ENCODE results near the gene SELENOV. TPM values are rescaled to one million over a fixed set of nuclear protein-coding genes. Genes with fewer than 3 reads are reported as not detected.

Gene SELENOV
- total and polyA plus RNA-seq, 3 donors from 2014 or later, result 2.5 to 19.7 (median 10.8) TPM

GRCh38 chr19:39506944-39507714 is 7.8 kb upstream of the SELENOV start:
- H3K9me3 ChIP-seq, result no peaks in the 10 kb centered on the region
- H3K27me3 ChIP-seq, result no peaks in the 10 kb centered on the region
- H3K36me3 ChIP-seq (ENCODE audit: low read depth, missing control alignments), result no peaks in the 10 kb centered on the region
- DNase-seq, result peak; percentile 81
- TF ChIP-seq POLR2A (IDR thresholded peaks at IDR 0.05), result no peak
- TF ChIP-seq, protein P1, sequence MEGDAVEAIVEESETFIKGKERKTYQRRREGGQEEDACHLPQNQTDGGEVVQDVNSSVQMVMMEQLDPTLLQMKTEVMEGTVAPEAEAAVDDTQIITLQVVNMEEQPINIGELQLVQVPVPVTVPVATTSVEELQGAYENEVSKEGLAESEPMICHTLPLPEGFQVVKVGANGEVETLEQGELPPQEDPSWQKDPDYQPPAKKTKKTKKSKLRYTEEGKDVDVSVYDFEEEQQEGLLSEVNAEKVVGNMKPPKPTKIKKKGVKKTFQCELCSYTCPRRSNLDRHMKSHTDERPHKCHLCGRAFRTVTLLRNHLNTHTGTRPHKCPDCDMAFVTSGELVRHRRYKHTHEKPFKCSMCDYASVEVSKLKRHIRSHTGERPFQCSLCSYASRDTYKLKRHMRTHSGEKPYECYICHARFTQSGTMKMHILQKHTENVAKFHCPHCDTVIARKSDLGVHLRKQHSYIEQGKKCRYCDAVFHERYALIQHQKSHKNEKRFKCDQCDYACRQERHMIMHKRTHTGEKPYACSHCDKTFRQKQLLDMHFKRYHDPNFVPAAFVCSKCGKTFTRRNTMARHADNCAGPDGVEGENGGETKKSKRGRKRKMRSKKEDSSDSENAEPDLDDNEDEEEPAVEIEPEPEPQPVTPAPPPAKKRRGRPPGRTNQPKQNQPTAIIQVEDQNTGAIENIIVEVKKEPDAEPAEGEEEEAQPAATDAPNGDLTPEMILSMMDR (IDR thresholded peaks at IDR 0.05), result peak in 1 of 3 experiments; percentile 11
- no peaks in the 10 kb centered on the region for H3K4me1 ChIP-seq
- H3K27ac ChIP-seq, result no peak overlapping the region
- intact Hi-C loops (cut with DNase I; ENCODE audit: low total_unique reads), result no loop called here
- peak overlapping the region; percentile 45 to 60 for H3K4me3 ChIP-seq
- 2 to 3% methylated on average over 18 to 68 of the region's 96 CpGs for WGBS, 2 donors

- 33 to 34% methylated on average over 24 of the region's 24 CpGs for WGBS, 2 donors
- Histone ChIP-seq H3K36me3 (ENCODE audit: low read depth, missing control alignments) (no peaks in the 10 kb centered on the region), H3K27me3 (no peaks in the 10 kb centered on the region), H3K4me1 (no peaks in the 10 kb centered on the region), H3K27ac (no peak overlapping the region), H3K4me3 (peak overlapping the region; percentile 45 to 60), H3K9me3 (no peaks in the 10 kb centered on the region)
- intact Hi-C loops (cut with DNase I; ENCODE audit: low total_unique reads), result no loop called here
- TF ChIP-seq POLR2A (IDR thresholded peaks at IDR 0.05), result no peak
- TF ChIP-seq, protein P1 (IDR thresholded peaks at IDR 0.05), result no peak
- DNase-seq, result no peak
Observed at GRCh38 chr19:39507715-39508364, 7.1 kb upstream of the SELENOV start.

- H3K36me3 ChIP-seq (ENCODE audit: low read depth, missing control alignments), result no peaks in the 10 kb centered on the region
- no peaks in the 10 kb centered on the region for H3K27me3 ChIP-seq
- DNase-seq, result no peak
- H3K4me3 ChIP-seq, result no peak overlapping the region
- TF ChIP-seq POLR2A (IDR thresholded peaks at IDR 0.05), result no peak
- TF ChIP-seq, protein P1 (IDR thresholded peaks at IDR 0.05), result no peak
- 52 to 85% methylated on average over 9 of the region's 9 CpGs for WGBS, 2 donors
- H3K9me3 ChIP-seq, result no peaks in the 10 kb centered on the region
- no peak overlapping the region for H3K27ac ChIP-seq
- intact Hi-C loops (cut with DNase I; ENCODE audit: low total_unique reads), result no loop called here
- no peaks in the 10 kb centered on the region for H3K4me1 ChIP-seq
Observed at GRCh38 chr19:39508629-39509028, 6.3 kb upstream of the SELENOV start.

DNA sequence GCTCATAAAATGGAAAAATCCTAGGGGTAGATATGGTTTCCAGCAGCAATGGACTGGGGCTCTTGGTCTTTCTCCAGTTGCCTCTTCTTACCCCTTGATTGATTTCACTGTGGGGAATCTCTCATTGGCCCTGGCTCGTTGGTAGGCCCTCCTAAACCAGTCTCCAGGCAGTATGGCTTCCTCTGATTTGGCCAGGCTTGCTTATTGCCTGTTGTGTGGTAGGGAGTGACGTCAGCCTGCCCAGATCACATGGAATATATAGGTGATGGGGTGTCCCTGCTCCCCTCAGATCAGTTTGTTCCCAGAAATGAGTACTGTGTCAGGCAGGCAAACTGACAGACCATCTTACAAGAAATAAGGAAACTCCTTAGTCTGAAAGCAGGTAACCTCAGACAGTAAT is 5.7 kb upstream of the SELENOV start:
- no peaks in the 10 kb centered on the region for H3K4me1 ChIP-seq
- no peaks in the 10 kb centered on the region for H3K36me3 ChIP-seq (ENCODE audit: low read depth, missing control alignments)
- no peaks in the 10 kb centered on the region for H3K9me3 ChIP-seq
- DNase-seq, result no peak
- H3K4me3 ChIP-seq, result no peak overlapping the region
- H3K27ac ChIP-seq, result no peak overlapping the region
- 58 to 68% methylated on average over 2 of the region's 2 CpGs for WGBS, 2 donors
- H3K27me3 ChIP-seq, result no peaks in the 10 kb centered on the region
- TF ChIP-seq, protein P1 (IDR thresholded peaks at IDR 0.05), result no peak
- no peak for TF ChIP-seq POLR2A (IDR thresholded peaks at IDR 0.05)
- intact Hi-C loops (cut with DNase I; ENCODE audit: low total_unique reads), result no loop called here
